CD4-positive, alpha-beta T cell treated with Interleukin-21 for 1 hour (primary cell): Measurements from ENCODE around the gene ERV3-1.
A peak's percentile ranks its signal among the peaks of the same experiment; 100 is the strongest.
"Not testable (repeated sequence)": the region's sequence is repeated elsewhere in the genome, so short reads cannot be mapped to it uniquely, and the experiment has no call there.

Experiments used
- DNase-seq: peaks from one replicate; pipeline ENCODE4 v3.0.0-alpha.2; 2020

The ERV3-1 gene

GRCh38 chr7:64999165-65000004 lies 7.1 kb downstream of the ERV3-1 start:
- no peak for DNase-seq

GRCh38 chr7:64998865-64999164 lies 7.7 kb downstream of the ERV3-1 start:
- DNase-seq: no peak

GRCh38 chr7:64997927-64998391 lies 8.5 kb downstream of the ERV3-1 start:
- no peak for DNase-seq

- no peak for DNase-seq
Observed at GRCh38 chr7:64997164-64997908, 9.2 kb downstream of the ERV3-1 start.

GRCh38 chr7:64996305-64996704 lies 10.2 kb downstream of the ERV3-1 start:
- DNase-seq: no peak

GRCh38 chr7:64993901-64994300 lies 12.6 kb downstream of the ERV3-1 start:
- DNase-seq: no peak

- no peak for DNase-seq
Observed at GRCh38 chr7:64992971-64993370, 13.5 kb downstream of the ERV3-1 start.

GRCh38 chr7:64990936-64991335 lies 15.6 kb downstream of the ERV3-1 start, which contains the start of gene ZNF117:
Gene ZNF117 (minus strand): TSS chr7:64991036.
- DNase-seq: no peak

GRCh38 chr7:64990216-64990615 lies 16.3 kb downstream of the ERV3-1 start:
- DNase-seq: no peak

- DNase-seq: no peak
Observed at GRCh38 chr7:64978497-64979203, 27.8 kb downstream of the ERV3-1 start.

GRCh38 chr7:64965594-64965993 lies 40.9 kb downstream of the ERV3-1 start:
- DNase-seq: no peak

- DNase-seq: no peak
Observed at GRCh38 chr7:64959072-64959747, 47.3 kb downstream of the ERV3-1 start.

- DNase-seq: peak; percentile 60
Observed at GRCh38 chr7:64951250-64951848, 55.1 kb downstream of the ERV3-1 start.

GRCh38 chr7:64950673-64951072 lies 55.8 kb downstream of the ERV3-1 start:
- not testable (repeated sequence) for DNase-seq

- not testable (repeated sequence) for DNase-seq
Observed at GRCh38 chr7:64948774-64949173, 57.7 kb downstream of the ERV3-1 start.

- no peak for DNase-seq
Observed at GRCh38 chr7:64947252-64948000, 59.1 kb downstream of the ERV3-1 start.

GRCh38 chr7:64946772-64947171 lies 59.7 kb downstream of the ERV3-1 start:
- no peak for DNase-seq

GRCh38 chr7:64945503-64946175 lies 60.8 kb downstream of the ERV3-1 start:
- DNase-seq: no peak

- DNase-seq: not testable (repeated sequence)
Observed at GRCh38 chr7:64944667-64945502, 61.6 kb downstream of the ERV3-1 start.
